MM.1S (cell line): ENCODE results near the gene OR2A5.

Experiments
- CTCF ChIP-seq: fragments of 300-600 bp; sonication (generic); IDR thresholded peaks from 2 replicates; pipeline ENCODE4 v1.5.1; 2016; ENCODE audit warnings: antibody characterized with exemption, low read length, mixed read lengths
- EZH2 ChIP-seq: fragments of 300-600 bp; sonication (generic); optimal IDR thresholded peaks from 2 replicates; pipeline ENCODE3; 2017; ENCODE audit warnings: low read depth, mild to moderate bottlenecking, antibody characterized with exemption, low read length, mixed read lengths
- EZH2phosphoT487 ChIP-seq: fragments of 300-600 bp; sonication (generic); IDR thresholded peaks from 2 replicates; pipeline ENCODE4 v1.6.1; 2018; ENCODE audit warnings: antibody characterized with exemption, low read length

GRCh38 chr7:144022169-144022568 is 26.6 kb upstream of the OR2A5 start:
- no peak for TF ChIP-seq CTCF
- TF ChIP-seq EZH2: no peak
- no peak for TF ChIP-seq EZH2phosphoT487
